Activated B cell treated with CpG ODN at 0.5 μM for 24 hours (primary cell): ENCODE measurements around the gene BLOC1S3. TPM values are rescaled to one million over a fixed set of nuclear protein-coding genes. Genes with fewer than 3 reads are reported as not detected.

Experiments used
- ATAC-seq: fragments of 200-7000 bp; cut with Tn5 transposase; one replicate; pipeline ENCODE4 v1.10.0; 2021; ENCODE audit warnings: low read depth, mild to moderate bottlenecking, moderate library complexity
- CTCF ChIA-PET: fragments of 350-600 bp; sonication (Branson Sonifier 250); formaldehyde crosslinking; loops from one replicate; lab custom pipeline; 2021; ENCODE audit warnings: antibody characterized with exemption; lab: Charles Lee
- POLR2A ChIA-PET: fragments of 350-600 bp; sonication (Branson Sonifier 250); formaldehyde crosslinking; loops from one replicate; lab custom pipeline; 2021; ENCODE audit warnings: antibody characterized with exemption; lab: Charles Lee
- DNase-seq: peaks from one replicate; pipeline ENCODE4 v3.0.0; 2022
- H3K27ac Mint-ChIP-seq: one replicate; pipeline ENCODE4 v1.8.0; 2020; ENCODE audit warnings: mixed read lengths
- H3K27me3 Mint-ChIP-seq: one replicate; pipeline ENCODE4 v1.8.0; 2021; ENCODE audit warnings: mixed read lengths
- H3K36me3 Mint-ChIP-seq: one replicate; pipeline ENCODE4 v1.8.0; 2021; ENCODE audit warnings: low read depth, mixed read lengths
- H3K4me1 Mint-ChIP-seq: one replicate; pipeline ENCODE4 v1.8.0; 2021; ENCODE audit warnings: mixed read lengths
- H3K4me3 Mint-ChIP-seq: one replicate; pipeline ENCODE4 v1.8.0; 2020; ENCODE audit warnings: mild to moderate bottlenecking, mixed read lengths
- H3K9me3 Mint-ChIP-seq: one replicate; pipeline ENCODE4 v1.8.0; 2020; ENCODE audit warnings: mixed read lengths
- CTCF ChIP-seq: fragments of 200-600 bp; IDR thresholded peaks from one replicate; pipeline ENCODE4 v1.8.0; 2022; ENCODE audit warnings: antibody characterized with exemption, mild to moderate bottlenecking
- intact Hi-C: fragments of 100-400 bp; cut with micrococcal nuclease; formaldehyde crosslinking; loops from one replicate; pipeline ENCODE4 v1.15.1; 2024
- total RNA-seq: library from RNA; stranded (reverse); gene quantifications from 2 replicates; pipeline ENCODE4 v1.2.3, GENCODE V29; 2022

BLOC1S3 gene
- total RNA-seq, 1 donor from 2014 or later: 16.5 TPM

- Mint-ChIP-seq H3K9me3 (no peaks in the 10 kb centered on the region), H3K27me3 (no peaks in the 10 kb centered on the region), H3K36me3 (peaks cover 20% of the 10 kb centered on the region), H3K4me3 (no peak overlapping the region), H3K27ac (peak overlapping the region; percentile 87), H3K4me1 (peaks cover 48% of the 10 kb centered on the region)
- intact Hi-C loops: no loop called here
- DNase-seq (no peak), ATAC-seq (no peak)
- ChIA-PET POLR2A (interaction anchor here (0.7 to 0.8 kb wide), 2 partner anchors 26 to 39 kb away, joined by 4 to 8 read pairs; partner anchors contain the start of gene TRAPPC6A), CTCF (interaction anchor here (1.0 to 1.3 kb wide), 3 partner anchors 13 to 78 kb away, joined by 3 to 4 read pairs (median 4); no protein-coding TSS in a partner anchor)
- TF ChIP-seq CTCF: no peak
Observed at GRCh38 chr19:45138303-45138751, 40.3 kb upstream of the BLOC1S3 start.

- Mint-ChIP-seq H3K9me3 (no peaks in the 10 kb centered on the region), H3K36me3 (peaks cover 23% of the 10 kb centered on the region), H3K27ac (no peak overlapping the region), H3K27me3 (no peaks in the 10 kb centered on the region), H3K4me1 (peaks cover 36% of the 10 kb centered on the region), H3K4me3 (no peak overlapping the region)
- no peak for DNase-seq
- ChIA-PET CTCF (interaction anchor here (1.0 kb wide), 1 partner anchor 80 kb away, joined by 4 read pairs; no protein-coding TSS in a partner anchor), POLR2A (no interaction called here)
- no peak for TF ChIP-seq CTCF
- intact Hi-C loops: no loop called here
- no peak for ATAC-seq
Observed at GRCh38 chr19:45139286-45140143, 39.1 kb upstream of the BLOC1S3 start.

- Mint-ChIP-seq H3K27ac (no peak overlapping the region), H3K4me3 (no peak overlapping the region), H3K27me3 (no peaks in the 10 kb centered on the region), H3K36me3 (peaks cover 21% of the 10 kb centered on the region), H3K9me3 (no peaks in the 10 kb centered on the region), H3K4me1 (peaks cover 30% of the 10 kb centered on the region)
- no peak for ATAC-seq
- CTCF ChIA-PET: no interaction called here
- no peak for DNase-seq
- POLR2A ChIA-PET: no interaction called here
- intact Hi-C loops: no loop called here
- no peak for TF ChIP-seq CTCF
Observed at GRCh38 chr19:45140144-45140503, 38.5 kb upstream of the BLOC1S3 start.

GRCh38 chr19:45140533-45140932, 38.1 kb upstream of the BLOC1S3 start:
- Mint-ChIP-seq H3K27ac (no peak overlapping the region), H3K4me1 (peaks cover 26% of the 10 kb centered on the region), H3K27me3 (no peaks in the 10 kb centered on the region), H3K4me3 (no peak overlapping the region), H3K9me3 (no peaks in the 10 kb centered on the region), H3K36me3 (peaks cover 21% of the 10 kb centered on the region)
- no peak for ATAC-seq
- DNase-seq: no peak
- CTCF ChIA-PET: no interaction called here
- intact Hi-C loops: no loop called here
- POLR2A ChIA-PET: no interaction called here
- no peak for TF ChIP-seq CTCF

- peaks cover 19% of the 10 kb centered on the region for H3K4me1 Mint-ChIP-seq
- ChIA-PET CTCF (no interaction called here), POLR2A (no interaction called here)
- no peak for TF ChIP-seq CTCF
- no peak for ATAC-seq
- H3K27ac Mint-ChIP-seq: no peak overlapping the region
- intact Hi-C loops: no loop called here
- no peak for DNase-seq
- H3K36me3 Mint-ChIP-seq: peaks cover 24% of the 10 kb centered on the region
- H3K9me3 Mint-ChIP-seq: no peaks in the 10 kb centered on the region
- H3K27me3 Mint-ChIP-seq: no peaks in the 10 kb centered on the region
- no peak overlapping the region for H3K4me3 Mint-ChIP-seq
Observed at GRCh38 chr19:45141203-45141900, 37.2 kb upstream of the BLOC1S3 start.
